Small intestine (tissue), 7 donors: Measurements from ENCODE around the gene PNLIPRP1. TPM values are rescaled to one million over a fixed set of nuclear protein-coding genes. Genes with fewer than 3 reads are reported as not detected.

ENCODE experiments used
- DNase-seq, 2 donors: peaks; one replicate each; pipeline versions ENCODE4 v3.0.0 to v3.0.0-alpha.2; 2013
- FAIRE-seq: peaks from 2 replicates; lab custom pipeline; 2012; peaks lifted over from hg19 to GRCh38; lab: Jason Lieb, UNC
- H3K27ac ChIP-seq, 3 donors: one replicate each; pipeline ENCODE4 v1.5.1; 2013; ENCODE audit warnings: low read length in 2 of 3, mild to moderate bottlenecking in 2 of 3, control low read depth in 1 of 3, inconsistent platforms in 1 of 3, low read depth in 1 of 3, moderate library complexity in 1 of 3
- H3K27me3 ChIP-seq, 3 donors: one replicate each; pipeline ENCODE4 v1.6.1; 2013; ENCODE audit warnings: low read length in 3 of 3, inconsistent platforms in 1 of 3; ENCODE audit not compliant: control insufficient read depth in 3 of 3, insufficient read depth in 3 of 3
- H3K36me3 ChIP-seq, 3 donors: one replicate each; pipeline ENCODE4 v1.6.1; 2013; ENCODE audit warnings: low read length in 3 of 3, inconsistent platforms in 1 of 3, low read depth in 1 of 3, mild to moderate bottlenecking in 1 of 3, moderate library complexity in 1 of 3; ENCODE audit not compliant: control insufficient read depth in 3 of 3, insufficient read depth in 2 of 3
- H3K4me1 ChIP-seq, 3 donors: one replicate each; pipeline ENCODE4 v1.6.1; 2013; ENCODE audit warnings: low read length in 2 of 3, inconsistent platforms in 1 of 3, low read depth in 1 of 3, mild to moderate bottlenecking in 1 of 3, moderate library complexity in 1 of 3; ENCODE audit not compliant: control insufficient read depth in 3 of 3, insufficient read depth in 2 of 3
- H3K4me3 ChIP-seq, 3 donors: one replicate each; pipeline ENCODE4 v1.5.1; 2013; ENCODE audit warnings: low read length in 3 of 3, control low read depth in 1 of 3, inconsistent platforms in 1 of 3, low read depth in 1 of 3, mild to moderate bottlenecking in 1 of 3, moderate library complexity in 1 of 3
- H3K9me3 ChIP-seq, 2 donors: one replicate each; pipeline ENCODE4 v1.6.1; 2013; ENCODE audit warnings: low read depth in 1 of 2, low read length in 1 of 2; ENCODE audit not compliant: control insufficient read depth in 2 of 2, insufficient read depth in 1 of 2
- WGBS, 3 donors: extraction: QIAGEN DNeasy Blood & Tissue Kit; methylation state at CpG; one replicate each; pipeline ENCODE4 v1.1.7; 2013; 5-methylcytosine and 5-hydroxymethylcytosine counted together
- polyA plus RNA-seq, 4 donors: library from polyadenylated mRNA; stranded (reverse) in 3 of 4; unstranded in 1 of 4; fragments of 200-250 nt in 3 of 4; fragments of 120-200 nt in 1 of 4; gene quantifications; one replicate each; pipeline versions ENCODE4 v1.2.1 to v1.2.3, GENCODE V29; 2013
- donor health status: healthy with polysubstance abuse.
- donor health status: control.
- donor health status: control.
- donor health status: Bipolar disorder and iron deficiency.
- donor health status: healthy.

Gene PNLIPRP1
- polyA plus RNA-seq, 4 donors, result 0.16 to 4.5 (median 1.5) TPM

GRCh38 chr10:116593139-116593740, 2.5 kb downstream of the PNLIPRP1 start:
- H3K36me3 ChIP-seq, result no peaks in the 10 kb centered on the region
- WGBS, 3 donors, result 33 to 62% (median 55%) methylated on average over 5 of the region's 5 CpGs
- no peak overlapping the region for H3K27ac ChIP-seq
- no peak for FAIRE-seq
- no peak overlapping the region for H3K4me3 ChIP-seq
- peaks cover 0 to 29% (median 9%) of the 10 kb centered on the region in 3 donors for H3K4me1 ChIP-seq
- no peak for DNase-seq
- H3K27me3 ChIP-seq, result no peaks in the 10 kb centered on the region
- H3K9me3 ChIP-seq, result peaks cover 0 to 8% of the 10 kb centered on the region in 2 donors

- H3K4me1 ChIP-seq, result peaks cover 0 to 26% (median 9%) of the 10 kb centered on the region in 3 donors
- no peak for FAIRE-seq
These were observed 3.8 kb downstream of the PNLIPRP1 start for GRCh38 chr10:116594525-116595035.

GRCh38 chr10:116596062-116596461, 5.3 kb downstream of the PNLIPRP1 start:
- Histone ChIP-seq H3K27ac (no peak overlapping the region), H3K36me3 (no peaks in the 10 kb centered on the region), H3K9me3 (no peaks in the 10 kb centered on the region), H3K4me1 (peaks cover 0 to 17% (median 2%) of the 10 kb centered on the region in 3 donors), H3K4me3 (no peak overlapping the region), H3K27me3 (no peaks in the 10 kb centered on the region)
- 66 to 88% (median 76%) methylated on average over 2 of the region's 2 CpGs for WGBS, 3 donors
- DNase-seq (no peak), FAIRE-seq (no peak)

More at GRCh38 chr10:116594525-116595035, 3.8 kb downstream of the PNLIPRP1 start:
- DNase-seq, result no peak
- Histone ChIP-seq H3K4me3 (no peak overlapping the region), H3K9me3 (no peaks in the 10 kb centered on the region), H3K27ac (no peak overlapping the region), H3K27me3 (no peaks in the 10 kb centered on the region), H3K36me3 (no peaks in the 10 kb centered on the region)
- WGBS, 3 donors, result 80 to 88% (median 81%) methylated on average over 7 of the region's 7 CpGs

GRCh38 chr10:116597543-116597942, 6.8 kb downstream of the PNLIPRP1 start:
- H3K4me1 ChIP-seq, result peaks cover 0 to 10% (median 0%) of the 10 kb centered on the region in 3 donors
- H3K9me3 ChIP-seq, result no peaks in the 10 kb centered on the region
- H3K27me3 ChIP-seq, result no peaks in the 10 kb centered on the region
- H3K4me3 ChIP-seq, result no peak overlapping the region
- FAIRE-seq (no peak), DNase-seq (no peak)
- H3K36me3 ChIP-seq, result peaks cover 0 to 2% (median 0%) of the 10 kb centered on the region in 3 donors
- H3K27ac ChIP-seq, result no peak overlapping the region
- WGBS, 3 donors, result 85 to 95% (median 87%) methylated on average over 5 of the region's 5 CpGs

- H3K9me3 ChIP-seq, result no peaks in the 10 kb centered on the region
- FAIRE-seq (no peak), DNase-seq (peak in 1 of 2 donors; percentile 38)
- no peaks in the 10 kb centered on the region for H3K27me3 ChIP-seq
- no peak overlapping the region for H3K27ac ChIP-seq
- peaks cover 0 to 4% (median 0%) of the 10 kb centered on the region in 3 donors for H3K36me3 ChIP-seq
- peaks cover 0 to 10% (median 0%) of the 10 kb centered on the region in 3 donors for H3K4me1 ChIP-seq
- no peak overlapping the region for H3K4me3 ChIP-seq
These were observed 7.6 kb downstream of the PNLIPRP1 start for GRCh38 chr10:116598329-116598728.

- H3K36me3 ChIP-seq, result peaks cover 0 to 4% (median 0%) of the 10 kb centered on the region in 3 donors
- no peak for FAIRE-seq
- no peak overlapping the region for H3K4me3 ChIP-seq
- 59 to 72% (median 63%) methylated on average over 5 of the region's 5 CpGs for WGBS, 3 donors
- peaks cover 0 to 10% (median 0%) of the 10 kb centered on the region in 3 donors for H3K4me1 ChIP-seq
- H3K27me3 ChIP-seq, result no peaks in the 10 kb centered on the region
- no peak overlapping the region for H3K27ac ChIP-seq
- H3K9me3 ChIP-seq, result no peaks in the 10 kb centered on the region
- no peak for DNase-seq
These were observed 9.2 kb downstream of the PNLIPRP1 start for GRCh38 chr10:116599991-116600390.

GRCh38 chr10:116602648-116603400, 12.1 kb downstream of the PNLIPRP1 start:
- no peak overlapping the region for H3K27ac ChIP-seq
- H3K4me1 ChIP-seq, result peaks cover 0 to under 1% (median 0%) of the 10 kb centered on the region in 3 donors
- FAIRE-seq (no peak), DNase-seq (no peak)
- no peaks in the 10 kb centered on the region for H3K27me3 ChIP-seq
- no peaks in the 10 kb centered on the region for H3K9me3 ChIP-seq
- WGBS, 3 donors, result 52 to 72% (median 64%) methylated on average over 10 of the region's 10 CpGs
- H3K36me3 ChIP-seq, result peaks cover 0 to 13% (median 2%) of the 10 kb centered on the region in 3 donors
- no peak overlapping the region for H3K4me3 ChIP-seq

GRCh38 chr10:116606061-116606483, 15.3 kb downstream of the PNLIPRP1 start:
- Histone ChIP-seq H3K9me3 (peaks cover 0 to 7% of the 10 kb centered on the region in 2 donors), H3K4me3 (no peak overlapping the region), H3K4me1 (peaks cover 0 to 17% (median 5%) of the 10 kb centered on the region in 3 donors), H3K27ac (no peak overlapping the region), H3K36me3 (peaks cover 0 to 13% (median 2%) of the 10 kb centered on the region in 3 donors), H3K27me3 (no peaks in the 10 kb centered on the region)
- DNase-seq (no peak), FAIRE-seq (no peak)
- 37 to 60% (median 38%) methylated on average over 8 of the region's 8 CpGs for WGBS, 3 donors
